Activated gamma-delta T cell (primary cell): ENCODE measurements around the gene GIMD1.
"Not testable (repeated sequence)": the region's sequence is repeated elsewhere in the genome, so short reads cannot be mapped to it uniquely, and the experiment has no call there.

Source experiments
- DNase-seq: peaks from one replicate; lab custom pipeline; 2025; lab: John Stamatoyannopoulos, UW
- total RNA-seq, 2 donors: gene quantifications; one replicate each; lab custom pipeline; 2026; lab: John Stamatoyannopoulos, UW

The GIMD1 gene
- total RNA-seq, result 0 to 0.17 reads per million in 2 donors

GRCh38 chr4:106368678-106369077 lies at the start of gene GIMD1:
Gene GIMD1, minus strand, starts transcription at chr4:106368778. Its CDS starts 1,343 bp downstream, at chr4:106367435.
- DNase-seq, result no peak

- DNase-seq, result no peak
Observed at GRCh38 chr4:106414366-106414765, 45.8 kb upstream of the GIMD1 start.

- no peak for DNase-seq
Observed at GRCh38 chr4:106409901-106410889, 41.6 kb upstream of the GIMD1 start.

- not testable (repeated sequence) for DNase-seq
Observed at GRCh38 chr4:106408004-106408403, 39.4 kb upstream of the GIMD1 start.

- DNase-seq, result no peak
Observed at GRCh38 chr4:106401157-106401556, 32.6 kb upstream of the GIMD1 start.

- DNase-seq, result not testable (repeated sequence)
Observed at GRCh38 chr4:106398898-106399297, 30.3 kb upstream of the GIMD1 start.

- no peak for DNase-seq
Observed at GRCh38 chr4:106395582-106395981, 27.0 kb upstream of the GIMD1 start.

GRCh38 chr4:106385853-106386393 lies 17.3 kb upstream of the GIMD1 start:
- no peak for DNase-seq

GRCh38 chr4:106384878-106385277 lies 16.3 kb upstream of the GIMD1 start:
- no peak for DNase-seq

GRCh38 chr4:106380179-106380578 lies 11.6 kb upstream of the GIMD1 start:
- DNase-seq, result no peak

GRCh38 chr4:106373026-106373425 lies 4.4 kb upstream of the GIMD1 start:
- DNase-seq, result no peak

- DNase-seq, result no peak
Observed at GRCh38 chr4:106371161-106371560, 2.6 kb upstream of the GIMD1 start.

GRCh38 chr4:106370214-106370613 lies 1.6 kb upstream of the GIMD1 start:
- DNase-seq, result no peak

- no peak for DNase-seq
Observed at GRCh38 chr4:106369456-106370060, 980 bp upstream of the GIMD1 start.

- DNase-seq, result no peak
Observed at GRCh38 chr4:106367072-106367471, 1.5 kb downstream of the GIMD1 start.

- DNase-seq, result no peak
Observed at GRCh38 chr4:106366026-106366425, 2.6 kb downstream of the GIMD1 start.

- no peak for DNase-seq
Observed at GRCh38 chr4:106365613-106366012, 3.0 kb downstream of the GIMD1 start.

GRCh38 chr4:106364282-106364681 lies 4.3 kb downstream of the GIMD1 start:
- no peak for DNase-seq

- DNase-seq, result no peak
Observed at GRCh38 chr4:106362086-106362825, 6.3 kb downstream of the GIMD1 start.

- no peak for DNase-seq
Observed at GRCh38 chr4:106358899-106359298, 9.7 kb downstream of the GIMD1 start.

GRCh38 chr4:106355193-106355592 lies 13.4 kb downstream of the GIMD1 start:
- DNase-seq, result no peak

GRCh38 chr4:106353786-106354185 lies 14.8 kb downstream of the GIMD1 start:
- DNase-seq, result no peak
